Measurements from ENCODE around the gene PKIG.

DNA sequence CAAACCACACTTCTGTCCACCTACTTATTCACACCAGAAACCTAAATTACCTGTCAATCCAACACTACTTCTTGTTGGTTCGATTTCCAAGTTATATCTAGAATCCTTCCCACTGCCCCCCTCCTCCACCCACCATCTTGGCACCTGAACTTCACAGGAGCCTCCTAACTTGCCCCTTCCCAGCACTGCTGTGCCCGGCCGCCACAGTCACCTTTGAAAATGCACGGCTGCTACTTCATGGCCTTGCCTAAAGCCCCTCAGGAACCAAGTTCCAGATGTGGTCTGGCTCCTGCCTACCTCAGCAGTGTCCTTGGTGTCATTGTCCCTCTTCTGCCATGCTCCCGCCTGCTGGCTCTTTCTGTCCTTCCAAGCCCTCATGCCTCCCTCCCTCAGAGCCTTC is 31.2 kb downstream of the PKIG start:
- TF ChIP-seq HDGF (IDR thresholded peaks at IDR 0.05; ENCODE audit: borderline replicate concordance) (no peak), L3MBTL2 (conservative IDR thresholded peaks at IDR 0.05) (no peak)

Data from HEK293T (cell line).